ENCODE data around the gene KMT2B.
"Not testable (repeated sequence)": the region's sequence is repeated elsewhere in the genome, so short reads cannot be mapped to it uniquely, and the experiment has no call there.

KMT2B gene

DNA sequence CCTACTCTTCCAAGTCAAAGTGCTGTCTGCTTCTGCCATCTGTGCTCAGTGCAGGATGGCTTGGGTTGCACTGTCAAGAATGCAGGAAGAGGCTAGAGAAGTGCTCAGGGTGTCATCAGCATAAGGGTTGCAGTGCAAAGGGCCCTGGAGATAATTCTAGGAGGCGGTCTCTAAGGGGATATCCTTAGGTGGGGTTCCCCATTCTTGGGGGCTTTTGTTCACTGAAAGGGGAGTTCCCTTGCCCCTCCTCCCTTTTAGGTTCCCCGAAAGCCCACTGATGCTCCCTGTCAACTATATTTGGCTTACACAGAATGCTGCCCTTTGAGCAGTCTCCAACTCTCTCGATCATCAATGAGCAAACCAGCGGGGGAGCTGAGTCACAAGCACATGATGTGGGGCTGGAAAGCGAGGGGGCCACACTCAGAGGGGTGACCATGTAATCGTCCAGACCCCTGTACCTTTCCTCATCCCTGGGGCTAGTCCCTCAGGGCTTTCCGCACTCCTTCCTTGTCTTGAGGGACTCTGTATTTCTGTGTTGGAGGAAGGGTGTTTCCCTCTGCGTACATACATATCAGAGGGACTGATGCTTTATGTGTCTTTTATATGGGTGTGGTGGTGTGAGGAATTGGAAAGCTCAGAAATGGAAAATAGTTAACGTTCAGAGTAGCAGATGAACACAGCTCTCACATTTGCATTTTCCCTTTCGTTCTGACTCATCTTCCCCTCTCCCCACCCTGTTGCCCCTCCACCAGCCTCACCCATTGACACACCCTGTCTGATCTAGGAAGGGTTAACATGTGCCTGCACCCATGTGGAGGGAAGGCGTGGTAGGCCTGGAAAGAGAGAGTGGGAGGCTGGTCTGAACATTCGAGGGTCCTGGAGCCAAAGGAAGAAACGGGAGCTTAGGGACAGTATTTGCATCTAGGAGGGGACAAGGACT is 6.7 kb upstream of the KMT2B start:
- DNase-seq (ENCODE audit: low spot score) (no peak), FAIRE-seq (no peak)

DNA sequence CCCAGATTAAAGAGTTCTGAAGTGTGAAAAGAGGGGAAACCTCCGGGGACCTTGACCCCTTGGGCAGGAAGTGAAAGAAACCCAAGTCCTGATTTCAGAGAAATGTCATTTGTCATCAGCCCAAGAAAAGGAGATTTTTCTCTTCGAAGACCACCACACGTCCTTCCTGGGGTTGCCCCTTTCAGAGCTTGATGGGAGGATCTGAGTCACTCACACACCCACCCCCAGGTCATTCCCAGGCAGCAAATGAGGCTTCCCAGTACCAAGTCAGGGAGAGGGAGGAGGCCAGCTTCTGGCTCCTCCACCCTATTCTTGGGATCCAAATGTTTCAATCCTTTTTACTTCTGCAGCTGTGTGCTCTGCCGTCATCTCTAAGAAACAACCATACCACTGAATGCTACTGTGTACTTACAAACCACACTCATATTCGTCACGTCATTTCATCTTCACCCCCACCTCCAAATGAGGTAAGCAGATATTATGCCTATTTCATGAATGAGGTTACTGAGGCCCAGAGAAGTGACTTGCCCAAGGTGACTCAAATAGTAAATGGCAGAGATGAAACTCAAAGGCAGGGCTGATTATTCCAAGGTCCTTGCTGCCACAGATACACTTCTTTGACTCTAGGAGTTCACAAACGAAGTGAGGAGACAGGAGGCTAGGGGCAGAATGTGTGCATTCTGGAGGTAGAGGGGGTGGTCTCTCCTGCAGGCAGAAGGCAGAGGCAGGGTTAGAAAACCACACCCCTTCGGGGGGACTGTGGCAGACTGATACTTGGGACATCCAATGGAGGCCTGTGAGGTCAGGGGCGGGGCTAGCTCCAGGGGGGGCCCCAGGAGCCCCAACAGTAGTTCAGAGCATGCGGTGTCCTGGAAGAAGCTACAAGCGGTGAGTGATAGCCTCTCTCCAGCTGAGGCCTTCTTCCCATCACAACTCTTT is 5.0 kb upstream of the KMT2B start:
- no peak for DNase-seq (ENCODE audit: low spot score)
- no peak for FAIRE-seq

DNA sequence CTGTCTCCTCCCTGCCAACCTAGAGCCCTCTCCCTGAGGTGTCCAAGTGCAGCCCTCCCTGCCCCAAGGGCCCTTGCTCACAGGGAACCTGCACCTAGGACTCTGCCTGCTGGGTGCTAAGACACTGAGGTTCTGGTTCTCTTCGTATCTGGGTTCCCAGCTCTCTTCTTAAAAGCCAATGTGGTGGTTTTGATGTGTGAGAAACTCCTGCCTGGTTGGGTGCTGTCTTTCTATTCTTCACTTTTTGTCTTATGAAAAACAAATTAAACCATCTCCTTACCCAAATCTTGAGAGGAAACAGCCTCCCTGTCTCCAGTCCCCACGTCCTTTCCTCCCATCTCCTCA is 4.3 kb upstream of the KMT2B start:
- FAIRE-seq, result no peak
- DNase-seq (ENCODE audit: low spot score), result no peak

DNA sequence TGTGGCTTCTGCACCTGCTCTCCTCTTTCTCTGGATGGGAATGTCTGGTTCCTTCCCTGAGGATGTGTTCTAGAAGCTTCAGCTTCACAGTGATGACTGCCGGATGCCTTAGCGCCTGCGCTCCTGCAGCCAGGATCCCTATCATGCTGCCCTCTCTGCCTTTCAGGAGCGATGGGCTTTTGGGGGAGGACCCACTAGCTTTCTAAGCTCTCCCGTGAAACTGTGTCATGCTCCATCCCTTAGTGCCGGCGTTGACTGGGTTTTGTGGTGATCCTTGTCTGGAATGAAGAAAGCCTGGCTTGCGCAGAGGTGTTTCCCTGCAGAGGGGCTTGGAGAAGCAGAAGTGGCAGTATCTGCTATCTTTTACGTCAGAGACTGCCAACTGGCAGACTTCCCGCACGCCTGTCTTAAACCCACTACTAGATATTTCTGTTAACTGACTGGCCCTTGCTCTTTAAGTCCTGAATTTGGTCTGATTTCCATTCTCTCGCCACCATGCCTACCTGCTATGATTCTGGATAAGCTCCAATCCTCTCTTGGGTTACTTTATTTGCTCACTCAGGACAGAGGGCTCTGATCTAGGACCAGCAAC is 3.8 kb upstream of the KMT2B start:
- FAIRE-seq (no peak), DNase-seq (ENCODE audit: low spot score) (no peak)

DNA sequence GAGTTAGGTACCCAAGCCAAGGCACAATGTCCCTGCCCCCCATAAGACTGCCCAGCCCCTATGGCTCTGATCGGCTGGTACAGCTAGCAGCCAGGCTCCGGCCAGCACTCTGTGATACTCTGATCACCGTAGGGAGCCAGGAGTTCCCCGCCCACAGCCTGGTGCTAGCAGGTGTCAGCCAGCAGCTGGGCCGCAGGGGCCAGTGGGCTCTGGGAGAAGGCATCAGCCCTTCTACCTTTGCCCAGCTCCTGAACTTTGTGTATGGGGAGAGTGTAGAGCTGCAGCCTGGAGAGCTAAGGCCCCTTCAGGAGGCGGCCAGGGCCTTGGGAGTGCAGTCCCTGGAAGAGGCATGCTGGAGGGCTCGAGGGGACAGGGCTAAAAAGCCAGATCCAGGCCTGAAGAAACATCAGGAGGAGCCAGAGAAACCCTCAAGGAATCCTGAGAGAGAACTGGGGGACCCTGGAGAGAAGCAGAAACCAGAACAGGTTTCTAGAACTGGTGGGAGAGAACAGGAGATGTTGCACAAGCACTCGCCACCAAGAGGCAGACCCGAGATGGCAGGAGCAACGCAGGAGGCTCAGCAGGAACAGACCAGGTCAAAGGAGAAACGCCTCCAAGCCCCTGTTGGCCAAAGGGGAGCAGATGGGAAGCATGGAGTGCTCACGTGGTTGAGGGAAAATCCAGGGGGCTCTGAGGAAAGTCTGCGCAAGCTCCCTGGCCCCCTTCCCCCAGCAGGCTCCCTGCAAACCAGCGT is 3.0 kb upstream of the KMT2B start:
- DNase-seq (ENCODE audit: low spot score) (no peak), FAIRE-seq (no peak)

DNA sequence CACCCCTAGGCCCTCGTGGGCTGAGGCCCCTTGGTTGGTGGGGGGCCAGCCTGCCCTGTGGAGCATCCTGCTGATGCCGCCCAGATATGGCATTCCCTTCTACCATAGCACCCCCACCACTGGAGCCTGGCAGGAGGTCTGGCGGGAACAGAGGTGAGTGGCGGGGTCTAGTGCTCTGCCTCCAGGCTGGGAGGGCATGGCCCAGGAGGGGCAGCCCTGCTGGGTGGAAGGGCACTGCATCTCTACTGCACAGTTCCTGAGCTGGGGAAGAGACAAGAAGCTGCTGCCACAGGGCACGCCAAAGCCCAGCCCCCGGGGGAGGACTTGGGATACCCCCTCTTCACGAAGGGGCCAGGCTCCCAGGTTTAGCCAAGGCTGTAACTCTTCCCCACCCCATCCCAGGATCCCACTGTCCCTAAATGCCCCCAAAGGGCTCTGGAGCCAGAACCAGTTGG is 2.4 kb upstream of the KMT2B start:
- FAIRE-seq, result no peak
- no peak for DNase-seq (ENCODE audit: low spot score)

DNA sequence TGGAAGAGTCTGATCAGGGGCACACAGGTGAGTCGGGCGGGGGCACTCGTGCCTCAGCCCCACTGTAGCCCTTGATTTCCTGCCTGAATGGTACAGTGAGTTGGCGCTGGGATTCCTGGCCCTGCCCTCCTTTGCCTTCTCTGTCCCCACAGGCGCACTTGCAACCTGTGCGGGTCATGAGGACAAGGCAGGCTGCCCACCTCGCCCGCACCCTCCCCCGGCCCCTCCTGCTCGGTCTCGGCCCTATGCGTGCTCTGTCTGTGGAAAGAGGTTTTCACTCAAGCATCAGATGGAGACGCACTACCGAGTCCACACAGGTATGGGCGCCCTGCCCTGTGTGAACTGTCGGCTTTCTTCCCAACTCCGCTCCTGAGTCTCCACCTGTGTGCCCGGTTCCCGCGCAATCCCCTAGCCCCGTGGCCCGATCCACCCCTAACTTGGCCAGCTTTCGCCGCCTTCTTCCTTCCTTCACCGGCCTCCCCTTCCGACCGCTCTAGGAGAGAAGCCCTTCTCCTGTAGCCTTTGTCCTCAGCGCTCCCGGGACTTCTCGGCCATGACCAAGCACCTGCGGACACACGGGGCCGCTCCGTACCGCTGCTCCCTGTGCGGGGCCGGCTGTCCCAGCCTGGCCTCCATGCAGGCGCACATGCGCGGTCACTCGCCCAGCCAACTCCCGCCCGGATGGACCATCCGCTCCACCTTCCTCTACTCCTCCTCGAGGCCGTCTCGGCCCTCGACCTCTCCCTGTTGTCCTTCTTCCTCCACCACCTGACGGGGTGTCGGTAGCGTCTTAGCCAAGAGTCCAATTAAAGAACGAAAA is 1.6 kb upstream of the KMT2B start:
- DNase-seq (ENCODE audit: low spot score), result peak; percentile 3

DNA sequence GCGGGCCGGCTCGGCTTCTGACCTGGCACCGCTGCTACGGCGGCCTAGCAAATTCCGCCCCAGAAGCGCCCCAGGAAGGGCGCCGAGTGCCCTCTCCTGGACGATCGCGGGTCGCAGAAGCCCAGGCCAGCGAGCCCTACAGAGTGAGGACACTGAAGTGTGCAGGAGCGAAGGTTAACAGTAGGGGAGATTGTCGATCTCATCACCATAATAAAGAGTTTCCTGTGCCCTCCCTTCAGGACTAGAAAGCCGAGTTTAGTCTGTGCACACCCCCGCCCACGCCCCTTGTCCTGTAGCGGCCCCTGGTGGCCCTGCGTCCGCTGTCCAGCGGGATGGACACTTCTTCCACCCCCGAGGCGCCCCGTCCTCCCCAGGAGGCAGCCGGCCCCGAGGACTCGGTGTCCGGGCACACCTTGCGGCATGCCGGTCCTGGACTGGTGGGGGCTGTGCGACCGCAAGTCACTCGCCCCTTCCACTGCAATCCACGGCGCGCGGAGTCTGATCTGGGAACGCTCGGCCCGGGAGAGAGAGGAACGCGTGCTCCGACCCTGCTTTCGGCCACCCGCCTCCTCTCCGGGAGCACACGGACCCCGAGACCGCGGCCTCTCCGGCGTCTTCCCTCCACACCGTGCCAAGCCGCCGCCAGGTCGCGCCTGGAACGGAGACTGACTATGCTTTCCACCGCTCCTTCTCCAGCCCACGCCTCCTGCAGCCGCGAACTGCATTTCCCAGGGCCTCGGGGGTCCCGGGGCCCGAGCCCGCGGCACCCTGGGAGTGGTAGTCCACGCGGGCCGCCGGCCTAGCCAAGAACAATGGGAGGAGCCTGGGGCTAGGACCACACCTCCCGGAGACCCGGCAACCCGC is 770 bp upstream of the KMT2B start:
- FAIRE-seq (no peak), DNase-seq (ENCODE audit: low spot score) (peak; percentile 79)

More for the DNA sequence above, 1.6 kb upstream of the KMT2B start:
- FAIRE-seq, result no peak

DNA sequence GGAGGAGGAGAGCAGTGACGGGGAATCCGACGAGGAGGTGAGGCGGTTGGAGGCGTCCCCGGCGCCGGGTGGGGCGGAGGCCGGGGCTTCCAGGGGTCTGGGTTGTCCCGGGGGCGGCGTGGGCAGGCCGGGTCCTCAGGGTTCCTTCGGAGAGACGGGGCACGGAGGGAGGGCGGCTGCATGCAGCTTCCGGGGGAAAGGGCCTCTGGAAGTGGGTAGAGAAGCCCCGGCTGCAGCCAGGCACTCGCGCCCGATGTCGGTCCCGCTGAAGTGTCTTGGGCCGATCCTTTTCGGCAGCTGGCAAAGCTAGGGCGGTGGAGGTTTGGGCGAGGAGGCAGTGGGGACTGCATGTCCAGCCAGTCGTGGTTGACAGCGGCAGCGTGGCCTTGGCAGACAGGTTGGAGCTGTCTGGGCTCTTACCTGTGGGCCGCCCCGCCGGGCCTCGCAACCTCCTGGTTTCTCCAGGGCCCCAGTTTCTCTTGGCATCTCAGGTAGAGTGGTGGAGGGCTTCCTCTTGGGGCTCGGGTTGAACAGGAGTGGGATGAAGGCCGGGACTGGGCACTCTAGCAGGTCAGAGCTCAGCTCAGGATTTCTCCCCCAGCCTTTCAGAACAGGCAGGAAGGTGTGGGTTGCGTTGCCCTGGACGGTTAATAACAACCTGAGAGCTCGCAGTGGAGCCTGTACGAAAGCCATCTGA is 690 bp downstream of the KMT2B start:
- FAIRE-seq, result no peak
- DNase-seq (ENCODE audit: low spot score), result no peak

DNA sequence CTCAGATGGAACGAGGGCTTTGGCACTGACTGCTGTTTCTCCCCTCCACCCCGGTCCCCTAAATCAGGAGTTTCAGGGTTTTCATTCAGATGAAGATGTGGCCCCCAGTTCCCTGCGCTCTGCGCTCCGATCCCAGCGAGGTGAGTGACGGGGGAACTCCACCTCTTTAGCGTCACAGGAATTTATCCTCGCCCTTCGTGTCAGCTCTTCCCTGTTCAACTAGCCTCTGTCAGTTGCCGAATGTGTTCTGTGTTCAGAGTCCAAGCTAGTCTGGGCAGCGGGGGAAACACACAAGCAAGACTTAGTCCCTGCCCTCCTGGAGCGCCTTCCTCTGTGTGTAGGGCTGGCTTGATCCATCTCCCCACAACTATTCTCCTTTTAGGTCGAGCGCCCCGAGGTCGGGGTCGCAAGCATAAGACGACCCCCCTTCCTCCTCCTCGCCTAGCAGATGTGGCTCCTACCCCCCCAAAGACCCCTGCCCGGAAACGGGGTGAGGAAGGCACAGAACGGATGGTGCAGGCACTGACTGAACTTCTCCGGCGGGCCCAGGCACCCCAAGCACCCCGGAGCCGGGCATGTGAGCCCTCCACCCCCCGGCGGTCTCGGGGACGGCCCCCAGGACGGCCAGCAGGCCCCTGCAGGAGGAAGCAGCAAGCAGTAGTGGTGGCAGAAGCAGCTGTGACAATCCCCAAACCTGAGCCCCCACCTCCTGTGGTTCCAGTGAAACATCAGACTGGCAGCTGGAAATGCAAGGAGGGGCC is 1.8 kb downstream of the KMT2B start:
- FAIRE-seq, result no peak
- DNase-seq (ENCODE audit: low spot score), result no peak

DNA sequence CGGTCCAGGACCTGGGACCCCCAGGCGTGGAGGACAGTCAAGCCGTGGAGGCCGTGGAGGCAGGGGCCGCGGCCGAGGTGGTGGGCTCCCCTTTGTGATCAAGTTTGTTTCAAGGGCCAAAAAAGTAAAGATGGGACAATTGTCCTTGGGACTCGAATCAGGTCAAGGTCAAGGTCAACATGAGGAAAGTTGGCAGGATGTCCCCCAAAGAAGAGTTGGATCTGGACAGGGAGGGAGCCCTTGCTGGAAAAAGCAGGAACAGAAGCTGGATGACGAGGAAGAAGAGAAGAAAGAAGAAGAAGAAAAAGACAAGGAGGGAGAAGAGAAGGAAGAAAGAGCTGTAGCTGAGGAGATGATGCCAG is 2.3 kb downstream of the KMT2B start:
- DNase-seq (ENCODE audit: low spot score) (no peak), FAIRE-seq (no peak)

DNA sequence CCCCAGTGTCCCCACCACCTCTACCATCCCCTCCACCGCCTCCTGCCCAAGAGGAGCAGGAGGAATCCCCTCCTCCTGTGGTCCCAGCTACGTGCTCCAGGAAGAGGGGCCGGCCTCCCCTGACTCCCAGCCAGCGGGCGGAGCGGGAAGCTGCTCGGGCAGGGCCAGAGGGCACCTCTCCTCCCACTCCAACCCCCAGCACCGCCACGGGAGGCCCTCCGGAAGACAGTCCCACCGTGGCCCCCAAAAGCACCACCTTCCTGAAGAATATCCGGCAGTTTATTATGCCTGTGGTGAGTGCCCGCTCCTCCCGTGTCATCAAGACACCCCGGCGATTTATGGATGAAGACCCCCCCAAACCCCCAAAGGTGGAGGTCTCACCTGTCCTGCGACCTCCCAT is 2.8 kb downstream of the KMT2B start:
- DNase-seq (ENCODE audit: low spot score), result no peak
- no peak for FAIRE-seq

DNA sequence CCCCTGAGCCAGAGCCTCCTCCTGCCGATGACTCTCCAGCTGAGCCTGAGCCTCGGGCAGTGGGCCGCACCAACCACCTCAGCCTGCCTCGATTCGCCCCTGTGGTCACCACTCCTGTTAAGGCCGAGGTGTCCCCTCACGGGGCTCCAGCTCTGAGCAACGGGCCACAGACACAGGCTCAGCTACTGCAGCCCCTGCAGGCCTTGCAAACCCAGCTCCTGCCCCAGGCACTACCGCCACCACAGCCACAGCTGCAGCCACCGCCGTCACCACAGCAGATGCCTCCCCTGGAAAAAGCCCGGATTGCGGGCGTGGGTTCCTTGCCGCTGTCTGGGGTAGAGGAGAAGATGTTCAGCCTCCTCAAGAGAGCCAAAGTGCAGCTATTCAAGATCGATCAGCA is 3.6 kb downstream of the KMT2B start:
- no peak for DNase-seq (ENCODE audit: low spot score)
- no peak for FAIRE-seq

DNA sequence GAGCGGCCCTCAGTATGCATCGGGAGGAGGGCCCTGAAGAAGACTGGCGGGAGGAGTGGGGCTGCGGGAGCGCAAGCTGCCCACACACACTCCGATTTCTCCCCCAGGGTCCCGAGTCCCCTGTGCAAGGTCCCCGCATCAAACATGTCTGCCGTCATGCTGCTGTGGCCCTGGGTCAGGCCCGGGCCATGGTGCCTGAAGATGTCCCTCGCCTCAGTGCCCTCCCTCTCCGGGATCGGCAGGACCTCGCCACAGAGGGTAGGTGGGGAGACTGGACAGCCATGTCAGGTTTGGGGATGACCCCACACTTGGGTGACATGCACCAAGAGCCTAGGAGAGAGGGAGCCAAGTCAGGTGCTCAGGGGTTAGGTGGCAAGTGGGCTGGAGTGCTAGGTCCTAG is 4.7 kb downstream of the KMT2B start:
- no peak for FAIRE-seq

DNA sequence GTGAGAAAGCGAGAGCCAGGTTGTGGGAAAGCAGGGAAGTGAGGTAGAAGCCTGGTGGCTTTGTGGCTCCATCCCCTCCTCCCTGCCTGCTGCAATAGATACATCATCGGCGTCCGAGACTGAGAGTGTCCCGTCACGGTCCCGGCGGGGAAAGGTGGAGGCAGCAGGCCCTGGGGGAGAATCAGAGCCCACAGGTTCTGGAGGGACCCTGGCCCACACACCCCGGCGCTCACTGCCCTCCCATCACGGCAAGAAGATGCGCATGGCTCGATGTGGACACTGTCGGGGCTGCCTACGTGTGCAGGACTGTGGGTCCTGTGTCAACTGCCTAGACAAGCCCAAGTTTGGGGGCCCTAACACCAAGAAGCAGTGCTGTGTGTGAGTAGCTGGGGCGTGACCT is 5.1 kb downstream of the KMT2B start:
- no peak for FAIRE-seq
- DNase-seq (ENCODE audit: low spot score), result no peak

More for the DNA sequence above, 4.7 kb downstream of the KMT2B start:
- DNase-seq (ENCODE audit: low spot score), result no peak

DNA sequence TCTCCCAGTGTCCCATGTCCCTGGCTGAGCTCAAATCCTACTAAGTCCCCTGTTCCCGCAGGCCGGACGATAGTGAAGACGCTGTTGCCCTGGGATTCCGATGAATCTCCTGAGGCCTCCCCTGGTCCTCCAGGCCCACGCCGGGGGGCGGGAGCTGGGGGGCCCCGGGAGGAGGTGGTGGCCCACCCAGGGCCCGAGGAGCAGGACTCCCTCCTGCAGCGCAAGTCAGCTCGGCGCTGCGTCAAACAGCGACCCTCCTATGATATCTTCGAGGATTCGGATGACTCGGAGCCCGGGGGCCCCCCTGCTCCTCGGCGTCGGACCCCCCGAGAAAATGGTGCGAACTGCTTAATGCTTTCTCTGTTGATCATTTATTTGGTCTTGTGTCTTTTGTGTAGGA is 5.9 kb downstream of the KMT2B start:
- no peak for FAIRE-seq
- DNase-seq (ENCODE audit: low spot score), result no peak

DNA sequence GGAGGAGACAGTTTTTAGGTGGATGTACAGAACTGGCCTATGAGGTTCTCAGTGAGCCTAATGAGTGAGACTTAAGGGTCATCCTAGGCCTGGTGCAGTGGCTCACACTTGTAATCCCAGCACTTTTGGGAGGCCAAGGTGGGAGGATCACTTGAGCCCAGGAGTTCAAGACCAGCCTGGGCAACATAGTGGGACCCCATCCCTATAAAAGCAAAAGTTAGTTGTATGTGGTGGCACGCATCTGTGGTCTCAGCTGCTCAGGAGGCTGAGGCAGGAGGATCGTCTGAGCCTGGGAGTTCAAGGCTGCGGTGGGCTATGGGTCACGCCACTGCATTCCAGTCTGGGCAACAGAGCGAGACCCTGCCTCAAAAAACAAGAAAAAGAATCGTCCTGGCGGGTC is 6.3 kb downstream of the KMT2B start:
- DNase-seq (ENCODE audit: low spot score); FAIRE-seq: not testable (repeated sequence)

DNA sequence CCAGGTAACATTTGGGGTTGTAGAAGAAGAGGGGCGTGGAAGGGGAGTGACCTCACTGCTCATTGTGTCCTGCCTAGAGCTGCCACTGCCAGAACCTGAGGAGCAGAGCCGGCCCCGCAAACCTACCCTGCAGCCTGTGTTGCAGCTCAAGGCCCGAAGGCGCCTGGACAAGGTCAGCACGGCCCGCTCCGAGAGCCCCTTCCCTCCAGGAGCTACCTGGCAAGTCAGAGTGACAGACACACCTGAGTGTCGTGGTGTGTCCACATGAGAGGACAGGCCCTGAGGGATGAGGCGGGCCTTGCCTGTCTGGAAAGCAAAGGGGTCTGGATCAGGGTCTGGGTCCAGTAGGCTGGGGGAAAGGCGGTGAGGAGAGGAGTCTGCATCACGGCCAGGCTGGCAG is 6.8 kb downstream of the KMT2B start:
- DNase-seq (ENCODE audit: low spot score) (no peak), FAIRE-seq (no peak)
